Myometrial cell (primary cell): ENCODE results near the gene PISD. TPM values are rescaled to one million over a fixed set of nuclear protein-coding genes. Genes with fewer than 3 reads are reported as not detected.

Experiments used
- total RNA-seq: library from RNA; depleted of rRNA; stranded (reverse); fragments of >200 nt; gene quantifications from 2 replicates; pipeline ENCODE4 v1.2.3, GENCODE V29; 2015

Gene PISD
- total RNA-seq, result 158 and 175 TPM in 2 replicates

GRCh38 chr22:31661851-31662667 lies at the start of gene PISD:
Gene PISD, minus strand, starts transcription at chr22:31662215. Its CDS starts 7 bp downstream, at chr22:31662208.

Other genes starting within 250 kb of the PISD start
- gene EIF4ENIF1, start 172.4 kb downstream of the PISD start, total RNA-seq, result 7.2 and 11.9 TPM in 2 replicates
- 28.0 and 30.3 TPM in 2 replicates for gene SFI1, start 165.7 kb downstream of the PISD start, total RNA-seq
- gene PRR14L, start 87.9 kb upstream of the PISD start, total RNA-seq, result 10.6 and 10.7 TPM in 2 replicates
- 8.4 and 11.7 TPM in 2 replicates for gene DEPDC5, start 91.8 kb upstream of the PISD start, total RNA-seq